Measurements from ENCODE around the gene NDOR1. TPM values are rescaled to one million over a fixed set of nuclear protein-coding genes. Genes with fewer than 3 reads are reported as not detected.

Gene NDOR1
- total and polyA plus RNA-seq, 2 experiments from 2014 or later, result 7.8 to 12.3 TPM

DNA sequence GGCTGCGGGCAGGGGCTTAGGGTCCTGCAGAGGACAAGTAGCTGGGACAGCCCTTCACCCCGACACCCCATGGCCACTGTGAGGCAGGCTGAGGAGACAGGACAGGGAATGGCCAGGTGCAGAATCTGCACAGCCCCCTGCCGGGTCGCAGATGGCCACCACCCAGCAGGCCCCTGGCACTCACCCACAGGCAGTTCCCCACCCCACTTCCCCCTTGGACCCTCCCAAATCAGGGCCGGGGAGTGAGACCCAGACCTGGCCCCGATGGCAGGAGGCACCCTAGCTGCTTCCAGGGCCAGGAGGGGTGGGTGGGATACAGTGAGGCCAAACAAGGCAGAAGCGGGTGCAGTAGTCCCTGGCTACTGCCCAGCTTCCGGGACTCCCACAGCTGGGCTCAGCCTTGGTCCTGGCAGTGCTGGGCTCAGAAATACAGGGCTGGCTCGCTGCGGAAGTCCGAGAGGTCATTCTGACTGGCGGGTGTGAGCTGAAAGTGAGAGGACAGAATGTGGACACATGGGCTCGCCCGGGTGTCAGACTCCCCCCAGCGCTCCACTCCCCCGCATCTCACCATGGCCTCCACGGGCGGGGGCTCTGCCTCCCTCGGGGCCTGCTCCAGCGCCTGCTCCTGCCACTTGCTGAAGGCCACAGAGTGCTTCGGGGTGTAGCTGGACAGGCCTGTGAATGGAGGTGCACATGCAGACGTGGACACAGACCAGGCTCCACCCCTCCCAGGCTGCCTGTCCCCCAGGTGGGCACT is 13.6 kb upstream of the NDOR1 start:
- 92% methylated on average over 20 of the region's 22 CpGs for WGBS (ENCODE audit: low lambda C conversion rate, missing lambda C conversion rate)
- Histone ChIP-seq H3K4me1 (ENCODE audit: insufficient read depth) (peaks cover 41% of the 10 kb centered on the region), H3K79me2 (peaks cover 88% of the 10 kb centered on the region), H3K4me2 (no peak overlapping the region), H3K27me3 (no peaks in the 10 kb centered on the region), H3K4me3 (no peak overlapping the region), H2AFZ (no peak overlapping the region), H3K9me2 (replicated peaks; ENCODE audit: insufficient read depth) (no peaks in the 10 kb centered on the region), H3K36me3 (replicated peaks; ENCODE audit: insufficient read depth, low read depth) (no peaks in the 10 kb centered on the region), H4K20me1 (ENCODE audit: insufficient read depth, poor library complexity, severe bottlenecking) (peaks cover 59% of the 10 kb centered on the region), H3K27ac (no peak overlapping the region), H3K9me3 (ENCODE audit: low read depth) (no peaks in the 10 kb centered on the region)
- TF ChIP-seq EZH2phosphoT487 (IDR thresholded peaks at IDR 0.05; ENCODE audit: low read depth, severe bottlenecking, unreplicated experiment) (no peak), EZH2 (IDR thresholded peaks at IDR 0.05; ENCODE audit: borderline replicate concordance) (no peak)
- TF ChIP-seq, protein P1, sequence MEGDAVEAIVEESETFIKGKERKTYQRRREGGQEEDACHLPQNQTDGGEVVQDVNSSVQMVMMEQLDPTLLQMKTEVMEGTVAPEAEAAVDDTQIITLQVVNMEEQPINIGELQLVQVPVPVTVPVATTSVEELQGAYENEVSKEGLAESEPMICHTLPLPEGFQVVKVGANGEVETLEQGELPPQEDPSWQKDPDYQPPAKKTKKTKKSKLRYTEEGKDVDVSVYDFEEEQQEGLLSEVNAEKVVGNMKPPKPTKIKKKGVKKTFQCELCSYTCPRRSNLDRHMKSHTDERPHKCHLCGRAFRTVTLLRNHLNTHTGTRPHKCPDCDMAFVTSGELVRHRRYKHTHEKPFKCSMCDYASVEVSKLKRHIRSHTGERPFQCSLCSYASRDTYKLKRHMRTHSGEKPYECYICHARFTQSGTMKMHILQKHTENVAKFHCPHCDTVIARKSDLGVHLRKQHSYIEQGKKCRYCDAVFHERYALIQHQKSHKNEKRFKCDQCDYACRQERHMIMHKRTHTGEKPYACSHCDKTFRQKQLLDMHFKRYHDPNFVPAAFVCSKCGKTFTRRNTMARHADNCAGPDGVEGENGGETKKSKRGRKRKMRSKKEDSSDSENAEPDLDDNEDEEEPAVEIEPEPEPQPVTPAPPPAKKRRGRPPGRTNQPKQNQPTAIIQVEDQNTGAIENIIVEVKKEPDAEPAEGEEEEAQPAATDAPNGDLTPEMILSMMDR (IDR thresholded peaks at IDR 0.05; ENCODE audit: poor library complexity), result no peak
- DNase-seq (ENCODE audit: low spot score), result no peak

DNA sequence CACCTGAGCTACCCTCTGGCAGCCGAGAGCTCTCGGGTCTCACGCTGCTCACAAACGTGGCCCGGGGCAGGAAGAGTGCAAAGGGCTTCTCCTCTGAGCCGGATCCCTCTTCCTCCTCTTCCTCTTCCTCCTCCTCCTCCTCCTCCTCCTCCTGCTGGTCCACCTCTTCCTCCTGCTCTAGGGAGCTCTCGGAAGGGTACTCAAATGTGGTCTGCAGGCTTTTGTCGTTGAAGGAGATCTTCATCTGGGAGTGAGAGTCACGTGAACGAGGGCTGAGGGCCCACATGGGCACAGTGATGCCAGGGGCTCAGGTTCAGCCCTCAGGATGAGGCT is 13.1 kb upstream of the NDOR1 start:
- TF ChIP-seq EZH2 (IDR thresholded peaks at IDR 0.05; ENCODE audit: borderline replicate concordance), result no peak
- TF ChIP-seq, protein P1 (IDR thresholded peaks at IDR 0.05; ENCODE audit: poor library complexity), result no peak
- TF ChIP-seq EZH2phosphoT487 (IDR thresholded peaks at IDR 0.05; ENCODE audit: low read depth, severe bottlenecking, unreplicated experiment), result no peak
- Histone ChIP-seq H3K9me2 (replicated peaks; ENCODE audit: insufficient read depth) (no peaks in the 10 kb centered on the region), H3K4me3 (no peak overlapping the region), H3K79me2 (peaks cover 88% of the 10 kb centered on the region), H3K36me3 (replicated peaks; ENCODE audit: insufficient read depth, low read depth) (no peaks in the 10 kb centered on the region), H3K4me1 (ENCODE audit: insufficient read depth) (peaks cover 37% of the 10 kb centered on the region), H3K27me3 (no peaks in the 10 kb centered on the region), H4K20me1 (ENCODE audit: insufficient read depth, poor library complexity, severe bottlenecking) (peaks cover 60% of the 10 kb centered on the region), H3K27ac (no peak overlapping the region), H3K9me3 (ENCODE audit: low read depth) (no peaks in the 10 kb centered on the region), H3K4me2 (no peak overlapping the region), H2AFZ (no peak overlapping the region)
- DNase-seq (ENCODE audit: low spot score), result no peak
- WGBS (ENCODE audit: low lambda C conversion rate, missing lambda C conversion rate), result 92% methylated on average over 9 of the region's 10 CpGs

DNA sequence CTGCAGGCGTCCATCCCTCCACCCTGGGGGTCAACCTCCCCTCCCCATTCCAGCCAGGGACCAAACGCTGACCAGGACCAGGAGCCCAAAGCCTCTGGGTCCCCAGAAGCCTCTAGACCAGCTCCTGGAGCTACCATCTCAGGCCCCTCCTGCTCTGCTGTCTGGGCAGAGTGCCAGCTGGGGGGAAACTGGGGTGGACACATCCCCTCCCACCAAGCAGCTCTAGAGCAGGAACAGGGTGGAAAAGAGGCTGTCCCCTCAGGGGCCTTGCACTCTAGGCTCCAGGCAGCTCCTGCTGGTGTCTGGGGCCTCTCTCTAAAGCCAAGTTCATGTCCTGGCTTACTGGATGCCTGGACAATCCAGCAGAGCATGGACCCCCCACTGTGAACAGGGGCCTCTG is 12.6 kb upstream of the NDOR1 start:
- no peak overlapping the region for H3K4me3 ChIP-seq
- H3K27ac ChIP-seq, result no peak overlapping the region
- H4K20me1 ChIP-seq (ENCODE audit: insufficient read depth, poor library complexity, severe bottlenecking), result peaks cover 61% of the 10 kb centered on the region
- H3K79me2 ChIP-seq, result peaks cover 88% of the 10 kb centered on the region
- no peak overlapping the region for H3K4me2 ChIP-seq
- H3K9me2 ChIP-seq (replicated peaks; ENCODE audit: insufficient read depth), result no peaks in the 10 kb centered on the region
- TF ChIP-seq EZH2 (IDR thresholded peaks at IDR 0.05; ENCODE audit: borderline replicate concordance) (no peak), EZH2phosphoT487 (IDR thresholded peaks at IDR 0.05; ENCODE audit: low read depth, severe bottlenecking, unreplicated experiment) (no peak)
- H3K27me3 ChIP-seq, result no peaks in the 10 kb centered on the region
- 94% methylated on average over 2 of the region's 2 CpGs for WGBS (ENCODE audit: low lambda C conversion rate, missing lambda C conversion rate)
- no peak for DNase-seq (ENCODE audit: low spot score)
- peaks cover 38% of the 10 kb centered on the region for H3K4me1 ChIP-seq (ENCODE audit: insufficient read depth)
- H3K36me3 ChIP-seq (replicated peaks; ENCODE audit: insufficient read depth, low read depth), result no peaks in the 10 kb centered on the region
- H2AFZ ChIP-seq, result no peak overlapping the region
- no peaks in the 10 kb centered on the region for H3K9me3 ChIP-seq (ENCODE audit: low read depth)

DNA sequence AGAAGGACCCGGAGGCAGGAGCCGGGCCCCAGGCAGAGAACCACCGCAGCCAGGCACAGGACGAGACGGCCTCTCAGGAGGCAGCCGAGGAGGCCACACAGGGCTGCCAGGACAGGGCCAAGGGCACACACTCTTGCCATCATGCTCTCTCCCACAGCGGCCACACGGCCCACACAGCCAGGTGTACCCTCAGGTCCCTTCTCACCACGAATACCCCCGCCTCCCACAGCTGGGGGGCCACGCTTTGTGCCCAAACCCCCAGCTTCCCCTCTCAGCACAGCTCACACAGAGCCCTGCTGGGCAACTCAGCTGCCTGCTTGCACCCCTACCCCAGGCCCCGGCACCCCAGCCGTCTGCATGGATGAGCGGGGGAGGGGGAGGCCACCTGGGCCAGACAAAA is 11.7 kb upstream of the NDOR1 start:
- 96% methylated on average over 13 of the region's 14 CpGs for WGBS (ENCODE audit: low lambda C conversion rate, missing lambda C conversion rate)
- H2AFZ ChIP-seq, result no peak overlapping the region
- no peaks in the 10 kb centered on the region for H3K9me3 ChIP-seq (ENCODE audit: low read depth)
- H3K4me3 ChIP-seq, result no peak overlapping the region
- DNase-seq (ENCODE audit: low spot score), result no peak
- H3K27ac ChIP-seq, result peak overlapping the region; percentile 34
- peaks cover 70% of the 10 kb centered on the region for H4K20me1 ChIP-seq (ENCODE audit: insufficient read depth, poor library complexity, severe bottlenecking)
- peaks cover 47% of the 10 kb centered on the region for H3K4me1 ChIP-seq (ENCODE audit: insufficient read depth)
- no peaks in the 10 kb centered on the region for H3K9me2 ChIP-seq (replicated peaks; ENCODE audit: insufficient read depth)
- no peaks in the 10 kb centered on the region for H3K36me3 ChIP-seq (replicated peaks; ENCODE audit: insufficient read depth, low read depth)
- H3K27me3 ChIP-seq, result no peaks in the 10 kb centered on the region
- H3K79me2 ChIP-seq, result peaks cover 94% of the 10 kb centered on the region
- peak overlapping the region; percentile 99 for H3K4me2 ChIP-seq
- TF ChIP-seq, protein P1 (IDR thresholded peaks at IDR 0.05; ENCODE audit: poor library complexity), result no peak
- TF ChIP-seq EZH2phosphoT487 (IDR thresholded peaks at IDR 0.05; ENCODE audit: low read depth, severe bottlenecking, unreplicated experiment) (no peak), EZH2 (IDR thresholded peaks at IDR 0.05; ENCODE audit: borderline replicate concordance) (no peak)

Data from hepatocyte (in vitro differentiated cells).